IPS DF 6.9 (cell line): ENCODE measurements around the gene ANKAR.
"Not testable (repeated sequence)": the region's sequence is repeated elsewhere in the genome, so short reads cannot be mapped to it uniquely, and the experiment has no call there.

Experiments used
- DNase-seq: peaks from one replicate; pipeline ENCODE4 v3.0.0-alpha.2; 2013; ENCODE audit warnings: low read depth, low spot score
- H3K27ac ChIP-seq: one replicate; pipeline ENCODE4 v1.5.1; 2013; ENCODE audit warnings: low read length, control low read depth
- H3K27me3 ChIP-seq: 2 replicates; pipeline ENCODE4 v1.6.1; 2013; ENCODE audit warnings: mild to moderate bottlenecking, low read length; ENCODE audit not compliant: control insufficient read depth, insufficient read depth
- H3K36me3 ChIP-seq: 2 replicates; pipeline ENCODE4 v1.6.1; 2013; ENCODE audit warnings: low read length; ENCODE audit not compliant: control insufficient read depth, insufficient read depth
- H3K4me1 ChIP-seq: 2 replicates; pipeline ENCODE4 v1.6.1; 2013; ENCODE audit warnings: low read length; ENCODE audit not compliant: control insufficient read depth, insufficient read depth
- H3K4me3 ChIP-seq: 2 replicates; pipeline ENCODE4 v1.5.1; 2013; ENCODE audit warnings: mild to moderate bottlenecking, low read length
- H3K9me3 ChIP-seq: 2 replicates; pipeline ENCODE4 v1.6.1; 2013; ENCODE audit warnings: low read length, inconsistent platforms; ENCODE audit not compliant: control insufficient read depth, insufficient read depth
- WGBS: extraction: QIAGEN DNeasy Blood & Tissue Kit; methylation state at CpG from one replicate; pipeline ENCODE4 v1.1.7; 2013; ENCODE audit warnings: mixed read lengths, missing lambda C conversion rate; ENCODE audit not compliant: insufficient read length, insufficient coverage; 5-methylcytosine and 5-hydroxymethylcytosine counted together

Gene ANKAR

DNA sequence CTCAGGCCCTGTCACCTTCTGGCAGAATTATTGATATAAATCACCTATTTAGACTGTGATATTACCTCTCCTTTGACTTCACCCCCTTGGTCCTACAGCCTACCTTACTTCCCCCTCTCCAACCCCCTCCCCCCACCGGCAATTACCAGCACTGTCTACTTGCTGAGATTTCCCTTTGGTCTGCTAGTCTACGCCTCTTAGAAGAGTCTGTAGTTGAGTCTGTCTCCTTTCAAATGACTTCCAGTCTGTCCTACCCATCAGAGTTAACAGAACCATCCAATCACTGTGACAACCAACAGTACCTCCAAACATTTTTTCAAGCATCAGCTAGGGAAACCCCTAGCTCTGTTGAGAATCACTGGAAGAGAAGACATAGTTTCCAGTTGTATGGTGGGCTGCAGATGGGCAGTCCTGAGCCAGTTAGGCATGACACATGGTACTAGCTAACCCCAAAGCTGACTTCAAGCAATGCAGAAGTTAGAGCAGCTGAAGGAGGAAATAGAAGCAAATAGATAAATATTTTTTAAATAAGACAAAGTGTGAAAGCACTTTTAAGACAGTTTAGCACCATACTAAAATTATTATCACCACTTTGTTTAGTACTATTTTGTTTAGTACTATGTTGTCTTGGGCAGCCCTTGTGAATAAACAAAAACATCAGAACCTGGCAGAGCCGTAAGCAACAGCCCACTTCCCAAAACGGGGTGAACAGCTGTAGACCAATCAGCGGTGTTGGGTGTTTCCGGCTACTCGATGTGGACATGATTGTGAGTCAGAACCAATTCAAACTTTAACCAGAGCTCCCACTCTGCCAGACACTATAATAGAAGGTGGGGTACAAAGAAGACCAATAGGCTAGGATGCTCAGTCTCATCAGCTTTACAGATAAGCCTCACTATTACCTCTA, 15.9 kb upstream of the ANKAR start:
- WGBS, result no CpG with 5 or more reads among the region's 7 CpGs
- Histone ChIP-seq H3K4me3 (no peak overlapping the region), H3K27me3 (no peaks in the 10 kb centered on the region), H3K27ac (no peak overlapping the region), H3K9me3 (no peaks in the 10 kb centered on the region), H3K36me3 (no peaks in the 10 kb centered on the region), H3K4me1 (no peaks in the 10 kb centered on the region)
- DNase-seq, result no peak

DNA sequence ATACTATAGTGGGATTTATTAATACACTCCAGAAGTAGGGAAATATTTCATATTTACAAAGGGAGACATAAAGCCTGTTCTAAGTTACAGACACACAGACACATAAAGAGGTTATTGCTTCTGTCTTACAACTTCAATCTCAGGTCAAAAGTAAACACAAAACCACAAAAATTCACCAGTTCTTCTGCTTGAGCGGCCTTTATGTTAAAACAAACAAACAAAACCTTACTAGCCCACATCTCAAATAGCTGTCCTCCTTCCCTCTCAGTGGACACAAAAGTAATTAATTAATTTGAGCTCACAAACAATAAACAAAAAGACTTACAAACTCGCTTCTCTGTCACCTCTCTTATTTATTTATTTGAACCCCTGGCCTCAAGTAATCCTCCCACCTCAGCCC, 14.7 kb upstream of the ANKAR start:
- Histone ChIP-seq H3K27ac (no peak overlapping the region), H3K27me3 (no peaks in the 10 kb centered on the region), H3K4me3 (no peak overlapping the region), H3K4me1 (no peaks in the 10 kb centered on the region), H3K36me3 (no peaks in the 10 kb centered on the region), H3K9me3 (no peaks in the 10 kb centered on the region)
- WGBS, result no CpG with 5 or more reads among the region's 2 CpGs
- DNase-seq, result no peak

DNA sequence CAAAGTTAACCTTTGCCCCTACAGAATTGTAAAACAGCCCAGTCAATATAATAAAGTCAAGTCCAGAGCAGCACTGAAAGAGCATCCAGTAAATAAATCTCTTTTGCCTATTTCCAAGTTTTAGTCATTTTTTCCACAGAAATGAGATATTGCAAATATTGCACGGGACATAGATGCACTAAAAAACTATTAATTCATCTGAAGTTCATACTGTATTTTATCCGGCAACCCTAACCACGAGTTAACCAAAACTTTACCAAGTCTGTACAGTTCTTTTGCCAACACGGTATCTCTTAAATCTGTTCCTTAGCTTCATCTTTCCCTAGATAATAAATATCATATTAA, 13.7 kb upstream of the ANKAR start:
- no CpG with 5 or more reads among the region's 4 CpGs for WGBS
- no peaks in the 10 kb centered on the region for H3K27me3 ChIP-seq
- H3K36me3 ChIP-seq, result no peaks in the 10 kb centered on the region
- no peak overlapping the region for H3K27ac ChIP-seq
- H3K4me1 ChIP-seq, result no peaks in the 10 kb centered on the region
- no peaks in the 10 kb centered on the region for H3K9me3 ChIP-seq
- no peak overlapping the region for H3K4me3 ChIP-seq
- DNase-seq, result no peak

DNA sequence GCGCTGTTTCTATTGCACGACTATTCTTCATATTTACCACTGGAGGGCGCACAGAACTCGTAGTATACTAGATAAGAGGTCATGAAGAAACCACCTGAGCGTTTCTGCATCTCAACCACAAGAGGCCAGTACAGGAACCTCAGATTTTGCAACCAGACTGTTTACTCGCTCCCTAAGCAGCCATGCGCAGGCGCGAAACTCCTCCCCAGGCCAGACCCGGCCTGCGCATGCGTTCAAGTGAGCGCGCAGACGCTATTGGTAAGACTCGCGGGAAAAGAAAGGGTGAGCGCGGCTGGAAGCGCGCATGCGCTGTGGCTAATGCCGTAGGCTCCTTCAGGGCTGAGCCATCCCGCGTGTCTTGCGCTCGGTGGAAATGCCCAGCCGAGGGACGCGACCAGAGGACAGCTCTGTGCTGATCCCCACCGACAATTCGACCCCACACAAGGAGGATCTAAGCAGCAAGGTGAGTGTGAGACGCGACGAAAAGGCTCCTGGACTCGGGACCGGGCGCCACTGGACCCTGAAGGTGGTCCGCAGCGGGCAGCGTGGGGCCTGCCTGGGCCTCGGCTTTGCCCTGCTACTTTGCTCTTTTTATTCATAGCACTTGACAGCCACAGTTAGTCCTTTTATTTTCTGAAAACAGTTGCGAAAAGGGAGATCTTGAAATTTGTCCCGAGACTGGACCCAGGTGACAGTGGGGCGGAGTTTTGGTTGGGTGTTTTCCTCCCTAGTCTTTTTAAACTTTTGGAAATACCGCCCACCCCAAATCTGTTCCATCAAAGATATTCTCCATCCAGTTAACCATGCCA, 13.1 kb upstream of the ANKAR start, which contains the start of gene ASNSD1:
TSS of gene ASNSD1 (plus strand) at position 312 of the 809 bp plus-strand sequence. CDS start 4,674 bp downstream, outside the sequence.
- Histone ChIP-seq H3K4me3 (peak within 1 kb of the TSS; percentile 92), H3K27ac (no peak within 1 kb of the TSS), H3K4me1 (no peaks in the 10 kb centered on the region), H3K9me3 (no peaks in the 10 kb centered on the region), H3K36me3 (no peaks in the 10 kb centered on the region), H3K27me3 (no peaks in the 10 kb centered on the region)
- no CpG with 5 or more reads among the region's 46 CpGs for WGBS
- peak; percentile 94 for DNase-seq

DNA sequence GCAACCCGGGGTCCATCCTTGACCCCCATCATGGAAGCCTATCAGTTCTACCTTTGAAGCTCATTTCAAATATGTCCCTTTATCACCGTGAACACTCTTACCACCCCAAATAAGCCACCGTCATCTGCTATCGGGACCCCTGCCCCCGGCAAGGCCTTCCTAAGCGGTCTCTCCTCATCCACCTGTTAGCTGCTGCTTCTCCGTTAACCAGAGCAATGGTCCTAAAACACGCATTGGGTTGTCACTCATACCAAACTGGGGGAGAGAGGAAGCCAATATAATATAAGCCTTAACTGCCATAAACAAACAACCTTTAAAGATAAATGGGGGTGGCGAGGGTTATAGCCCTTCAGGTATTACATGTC, 12.5 kb upstream of the ANKAR start:
- H3K4me1 ChIP-seq, result no peaks in the 10 kb centered on the region
- no CpG with 5 or more reads among the region's 9 CpGs for WGBS
- no peaks in the 10 kb centered on the region for H3K9me3 ChIP-seq
- no peak overlapping the region for H3K27ac ChIP-seq
- no peaks in the 10 kb centered on the region for H3K27me3 ChIP-seq
- H3K4me3 ChIP-seq, result peak overlapping the region; percentile 92; the same call in 1 of the 2 replicates
- DNase-seq, result no peak
- no peaks in the 10 kb centered on the region for H3K36me3 ChIP-seq

DNA sequence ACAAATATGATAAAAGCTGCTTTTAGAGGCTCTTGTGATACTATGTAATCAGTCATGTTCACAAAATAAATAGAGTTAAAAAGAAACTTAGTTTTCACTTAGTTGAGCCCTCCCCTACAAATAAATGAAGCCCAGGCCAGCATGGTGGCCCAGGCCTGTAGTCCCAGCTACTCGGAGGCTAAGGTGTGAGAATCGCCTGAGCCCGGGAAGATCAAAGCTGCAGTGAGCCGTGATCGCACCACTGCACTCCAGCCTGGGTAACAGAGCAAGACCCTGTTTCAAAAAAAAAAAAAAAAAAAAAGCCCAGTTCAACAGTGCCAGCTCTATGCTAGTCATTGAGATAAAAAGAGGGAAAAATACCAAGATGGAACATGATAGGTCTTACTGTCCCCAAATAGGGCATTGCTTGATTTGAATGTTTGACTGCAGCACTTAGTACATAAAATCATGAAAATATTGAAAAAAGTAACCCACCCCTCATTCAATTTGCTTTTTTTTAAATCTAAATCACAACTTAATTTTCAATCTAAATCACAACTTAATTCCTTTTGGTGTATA, 11.7 kb upstream of the ANKAR start:
- Histone ChIP-seq H3K36me3 (no peaks in the 10 kb centered on the region), H3K27me3 (no peaks in the 10 kb centered on the region), H3K4me1 (no peaks in the 10 kb centered on the region), H3K9me3 (no peaks in the 10 kb centered on the region), H3K27ac (no peak overlapping the region), H3K4me3 (no peak overlapping the region)
- DNase-seq, result no peak
- no CpG with 5 or more reads among the region's 5 CpGs for WGBS

DNA sequence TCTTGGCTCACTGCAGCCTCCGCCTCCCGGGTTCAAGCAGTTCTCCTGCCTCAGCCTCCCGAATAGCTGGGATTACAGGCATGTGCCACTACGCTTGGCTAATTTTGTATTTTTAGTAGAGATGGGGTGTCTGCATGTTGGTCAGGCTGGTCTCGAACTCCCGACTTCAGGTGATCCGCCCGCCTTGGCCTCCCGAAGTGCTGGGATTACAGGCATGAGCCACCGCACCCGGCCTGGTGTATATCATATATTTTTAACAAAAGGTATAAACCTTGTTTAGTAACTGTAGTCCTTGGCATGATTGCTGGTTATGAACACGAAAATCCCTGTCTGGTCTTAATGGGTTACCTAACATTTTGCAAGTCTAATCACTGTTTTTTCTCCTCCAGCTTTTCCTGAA, 11.2 kb upstream of the ANKAR start:
- not testable (repeated sequence) for H3K36me3 ChIP-seq, H3K27ac ChIP-seq
- WGBS, result no CpG with 5 or more reads among the region's 12 CpGs

DNA sequence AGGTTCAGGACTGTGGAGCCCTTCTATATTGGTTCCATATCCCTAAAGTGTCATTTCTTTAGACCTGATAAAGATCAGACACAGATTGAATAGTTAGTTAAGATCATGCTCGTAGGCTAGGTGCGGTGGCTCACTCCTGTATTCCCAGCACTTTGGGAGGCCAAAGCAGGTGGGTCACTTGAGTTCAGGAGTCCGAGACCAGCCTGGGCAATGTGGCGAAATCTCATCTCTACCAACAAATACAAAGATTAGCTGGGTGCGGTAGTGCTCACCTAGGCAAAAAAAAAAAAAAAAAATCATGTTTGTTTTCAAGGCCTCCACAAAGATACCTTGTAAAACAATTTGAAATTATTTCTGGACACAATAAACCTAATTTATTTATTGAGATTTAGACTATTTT, 4.6 kb upstream of the ANKAR start:
- no CpG with 5 or more reads among the region's 5 CpGs for WGBS
- H3K4me1 ChIP-seq, result no peaks in the 10 kb centered on the region
- no peaks in the 10 kb centered on the region for H3K27me3 ChIP-seq
- H3K27ac ChIP-seq, result no peak overlapping the region
- DNase-seq, result no peak
- no peaks in the 10 kb centered on the region; the same call in 1 of the 2 replicates for H3K36me3 ChIP-seq
- H3K9me3 ChIP-seq, result no peaks in the 10 kb centered on the region
- H3K4me3 ChIP-seq, result no peak overlapping the region

More for the DNA sequence above, 11.2 kb upstream of the ANKAR start:
- not testable (repeated sequence) for H3K4me3 ChIP-seq, H3K4me1 ChIP-seq, DNase-seq, H3K9me3 ChIP-seq, H3K27me3 ChIP-seq

DNA sequence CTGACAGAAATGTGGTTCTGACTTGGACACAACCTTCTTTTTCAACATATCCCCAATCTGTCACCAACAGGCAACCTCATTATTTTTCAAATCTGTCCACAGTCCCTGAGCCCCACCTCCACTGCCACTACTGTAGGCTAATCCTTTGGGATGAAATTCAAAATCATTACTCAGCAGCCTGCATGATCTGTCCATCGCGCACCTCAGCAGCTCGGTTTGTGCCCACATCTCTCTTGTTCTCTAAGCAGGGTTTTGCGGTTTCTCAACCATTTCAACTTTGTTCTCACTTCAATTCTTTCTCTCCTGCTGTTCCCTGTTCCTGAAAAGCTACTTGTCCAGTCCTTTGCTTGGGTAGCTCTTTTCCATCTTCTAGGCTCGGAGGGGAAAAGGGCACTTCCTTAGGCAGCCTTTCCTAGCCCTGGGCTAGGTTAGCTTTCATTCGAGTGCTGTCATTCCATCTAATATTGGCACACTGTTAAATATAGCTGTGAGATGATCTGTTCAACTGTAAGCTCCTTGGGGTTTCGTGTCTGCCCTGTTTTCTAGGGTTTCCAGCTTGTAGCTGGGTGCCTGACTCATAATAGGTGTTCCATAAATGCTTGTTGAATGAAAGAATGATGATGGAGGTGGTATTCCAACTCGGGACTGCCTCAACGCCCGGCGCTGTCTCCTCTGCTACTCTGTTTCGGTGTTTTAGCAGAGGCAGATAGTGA, 653 bp upstream of the ANKAR start:
- no peak overlapping the region for H3K27ac ChIP-seq
- H3K36me3 ChIP-seq, result no peaks in the 10 kb centered on the region; the same call in 1 of the 2 replicates
- DNase-seq, result no peak
- no peaks in the 10 kb centered on the region for H3K4me1 ChIP-seq
- H3K27me3 ChIP-seq, result no peaks in the 10 kb centered on the region
- peak overlapping the region; percentile 79; the same call in 1 of the 2 replicates for H3K4me3 ChIP-seq
- H3K9me3 ChIP-seq, result no peaks in the 10 kb centered on the region
- no CpG with 5 or more reads among the region's 12 CpGs for WGBS

DNA sequence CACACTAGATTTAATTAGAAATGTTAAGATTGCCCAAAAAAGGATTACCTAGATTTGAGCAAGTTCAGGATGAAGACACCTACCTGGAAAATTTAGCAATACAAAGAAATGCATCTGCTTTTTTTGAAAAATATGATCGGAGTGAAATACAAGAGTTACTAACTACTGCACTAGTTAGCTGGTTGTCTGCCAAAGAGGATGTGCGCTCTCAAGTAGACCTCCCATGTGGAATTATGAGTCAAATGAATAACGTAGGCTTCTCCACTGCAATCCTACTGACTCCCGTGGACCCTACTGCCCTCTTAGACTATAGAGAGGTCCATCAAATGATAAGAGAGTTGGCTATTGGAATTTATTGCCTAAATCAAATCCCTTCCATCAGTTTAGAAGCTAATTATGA, 2.0 kb downstream of the ANKAR start:
- no peaks in the 10 kb centered on the region for H3K4me1 ChIP-seq
- no CpG with 5 or more reads among the region's 4 CpGs for WGBS
- H3K9me3 ChIP-seq, result no peaks in the 10 kb centered on the region
- H3K27me3 ChIP-seq, result no peaks in the 10 kb centered on the region
- H3K4me3 ChIP-seq, result no peak overlapping the region
- H3K36me3 ChIP-seq, result no peaks in the 10 kb centered on the region; the same call in 1 of the 2 replicates
- no peak overlapping the region for H3K27ac ChIP-seq
- no peak for DNase-seq
